GM19328 (cell line): ENCODE measurements around the gene VCP.
"Not testable (repeated sequence)": the region's sequence is repeated elsewhere in the genome, so short reads cannot be mapped to it uniquely, and the experiment has no call there.

Source experiments
- ATAC-seq: cut with Tn5 transposase; IDR thresholded peaks from one replicate; pipeline ENCODE4 v1.9.1; 2021; ENCODE audit warnings: mild to moderate bottlenecking, moderate library complexity; ENCODE audit not compliant: unreplicated experiment

Gene VCP

DNA sequence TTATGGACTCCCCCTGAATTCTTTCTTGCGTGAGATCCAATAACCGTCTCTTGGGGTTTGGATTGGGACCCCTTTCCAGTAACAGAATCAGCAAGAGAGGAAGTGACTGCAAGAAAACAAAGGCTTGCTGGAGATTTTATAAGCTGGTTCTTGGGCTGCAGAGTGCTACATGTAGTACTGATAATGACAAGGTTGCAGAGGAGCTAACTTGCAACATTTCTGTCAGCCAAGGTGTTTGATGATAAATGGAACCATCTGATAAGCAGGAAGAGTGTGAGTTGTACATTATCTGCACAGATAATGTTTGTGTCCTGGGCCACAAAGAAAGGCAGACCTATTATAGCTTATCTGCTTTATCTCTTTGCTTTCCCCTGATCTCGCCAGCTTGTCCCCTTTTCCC is 45.8 kb downstream of the VCP start:
- ATAC-seq, result no peak

DNA sequence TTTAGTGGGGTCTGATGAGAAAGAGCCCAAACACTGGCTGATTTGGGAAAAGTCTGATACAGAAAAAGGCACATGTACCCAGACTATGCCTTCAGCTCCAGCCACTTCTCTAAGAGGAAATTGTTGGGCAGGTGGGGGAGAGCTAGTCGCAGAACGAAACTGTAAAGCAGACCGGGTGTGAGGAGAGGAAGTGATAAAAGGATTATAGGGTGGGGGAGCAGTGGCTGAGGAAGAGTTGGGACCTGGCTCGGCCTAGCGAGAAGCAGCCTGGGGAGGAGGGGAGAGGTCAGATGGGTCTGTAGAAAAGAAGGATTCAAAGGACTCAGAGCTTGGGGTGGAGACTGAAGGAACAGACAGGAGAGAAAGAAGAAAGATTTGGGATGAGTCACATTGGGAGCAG is 49.0 kb downstream of the VCP start:
- ATAC-seq, result not testable (repeated sequence)

DNA sequence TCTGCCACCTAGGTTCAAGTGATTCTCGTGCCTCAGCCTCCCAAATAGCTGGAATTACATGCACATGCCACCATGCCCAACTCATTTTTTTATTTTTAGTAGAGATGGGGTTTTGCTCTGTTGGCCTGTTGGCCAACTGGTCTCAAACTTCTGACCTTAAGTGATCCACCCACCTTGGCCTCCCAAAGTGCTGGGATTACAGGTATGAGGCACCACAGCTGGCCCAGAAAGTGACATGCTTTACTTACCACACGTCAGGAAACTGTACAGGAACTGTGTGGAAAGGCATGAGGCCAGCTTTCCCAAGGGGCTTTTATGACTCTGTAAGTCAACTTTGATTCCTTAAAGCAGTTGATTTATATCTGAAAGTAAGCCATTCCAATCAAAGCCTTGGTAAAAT is 57.9 kb downstream of the VCP start:
- no peak for ATAC-seq

DNA sequence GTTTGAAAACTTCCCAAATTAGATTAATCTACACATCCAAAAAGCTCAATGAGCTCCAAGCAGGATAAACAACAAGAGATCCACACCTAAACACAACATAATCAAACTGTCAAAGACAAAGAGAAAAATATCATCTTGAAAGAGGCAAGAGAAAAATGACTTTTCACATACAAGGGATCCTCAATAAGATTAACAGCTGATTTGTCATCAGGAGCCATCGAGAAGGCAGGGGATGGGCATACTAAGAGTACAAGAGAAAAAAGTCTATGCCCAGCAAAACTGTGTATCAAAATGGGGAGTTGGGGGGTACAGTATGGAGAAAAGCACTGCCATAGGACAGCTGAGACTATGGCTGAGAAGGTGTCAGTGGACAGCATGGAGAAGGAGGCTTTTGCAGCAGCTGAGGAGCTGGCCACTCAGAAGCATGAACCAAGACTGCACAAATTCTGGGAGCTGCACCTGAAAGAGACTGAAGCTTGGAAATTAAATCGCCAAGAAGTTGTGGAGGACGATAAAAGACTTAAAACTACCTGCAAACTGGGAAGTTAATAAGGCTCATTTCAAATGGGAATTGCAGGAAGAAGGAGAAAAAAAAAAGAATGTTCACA is 62.0 kb downstream of the VCP start:
- ATAC-seq, result no peak
